22Rv1 (cell line): ENCODE results near the gene S100A11.

Source experiments
- H3K27ac ChIP-seq: fragments of 450-650 bp; 2 replicates; pipeline ENCODE4 v1.5.1; 2017
- CTCF ChIP-seq: fragments of 450-650 bp; IDR thresholded peaks from 2 replicates; pipeline ENCODE4 v1.5.1; 2017; ENCODE audit warnings: mild to moderate bottlenecking
- ZFX ChIP-seq: fragments of 450-650 bp; IDR thresholded peaks from 2 replicates; pipeline ENCODE4 v1.6.1; 2017; ENCODE audit warnings: antibody characterized with exemption, borderline replicate concordance

Gene S100A11

GRCh38 chr1:152038871-152039270 is 2.1 kb upstream of the S100A11 start:
- no peak overlapping the region for H3K27ac ChIP-seq
- TF ChIP-seq CTCF = no peak
- no peak for TF ChIP-seq ZFX

GRCh38 chr1:152035539-152036266 is 1.1 kb downstream of the S100A11 start:
- TF ChIP-seq CTCF (no peak), ZFX (no peak)
- peak overlapping the region; percentile 98 for H3K27ac ChIP-seq

- peak overlapping the region; percentile 98 for H3K27ac ChIP-seq
- TF ChIP-seq CTCF (peak; percentile 92), ZFX (no peak)
Measured at GRCh38 chr1:152034654-152035538, 1.9 kb downstream of the S100A11 start.

GRCh38 chr1:152034324-152034653 is 2.5 kb downstream of the S100A11 start:
- TF ChIP-seq ZFX (no peak), CTCF (no peak)
- peak overlapping the region; percentile 98 for H3K27ac ChIP-seq

- TF ChIP-seq CTCF (no peak), ZFX (no peak)
- no peak overlapping the region for H3K27ac ChIP-seq
Measured at GRCh38 chr1:152029929-152030211, 6.9 kb downstream of the S100A11 start.

GRCh38 chr1:152029144-152029928 is 7.5 kb downstream of the S100A11 start:
- no peak overlapping the region for H3K27ac ChIP-seq
- no peak for TF ChIP-seq ZFX
- TF ChIP-seq CTCF = no peak
